DMS79 treated with DMSO at 0.1 percent for 48 hours (cell line): ENCODE results near the gene MFGE8.

Experiments used
- DNase-seq: peaks from one replicate; lab custom pipeline; 2025; lab: John Stamatoyannopoulos, UW

MFGE8 gene

DNA sequence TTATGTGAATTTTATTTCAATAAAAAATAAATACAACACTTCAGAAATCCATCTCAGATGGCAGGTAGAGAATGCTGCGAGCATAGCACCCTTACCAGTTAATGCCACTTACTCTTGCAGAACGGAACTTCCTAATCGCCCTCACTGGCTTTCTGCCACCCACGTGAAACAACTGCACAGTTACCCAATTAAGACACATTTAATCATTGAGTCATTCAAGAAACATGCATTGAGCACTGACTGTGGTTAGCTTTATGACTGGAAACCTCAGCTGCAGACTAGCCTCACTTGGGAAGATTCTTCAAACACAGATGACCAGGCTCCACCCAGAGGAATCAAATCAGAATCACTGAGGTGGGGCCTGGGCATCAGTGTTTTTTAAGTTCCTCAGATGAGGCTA, 5.6 kb upstream of the MFGE8 start:
- DNase-seq = peak; percentile 81

GRCh38 chr15:88917760-88918159, 4.6 kb upstream of the MFGE8 start:
- no peak for DNase-seq

GRCh38 chr15:88915354-88915753, 2.2 kb upstream of the MFGE8 start:
- no peak for DNase-seq

GRCh38 chr15:88913850-88914169, 631 bp upstream of the MFGE8 start:
- DNase-seq = no peak

GRCh38 chr15:88912500-88912921, 668 bp downstream of the MFGE8 start:
- no peak for DNase-seq

GRCh38 chr15:88911766-88912118, 1.4 kb downstream of the MFGE8 start:
- peak; percentile 71 for DNase-seq

GRCh38 chr15:88909956-88910831, 3.0 kb downstream of the MFGE8 start:
- no peak for DNase-seq

DNA sequence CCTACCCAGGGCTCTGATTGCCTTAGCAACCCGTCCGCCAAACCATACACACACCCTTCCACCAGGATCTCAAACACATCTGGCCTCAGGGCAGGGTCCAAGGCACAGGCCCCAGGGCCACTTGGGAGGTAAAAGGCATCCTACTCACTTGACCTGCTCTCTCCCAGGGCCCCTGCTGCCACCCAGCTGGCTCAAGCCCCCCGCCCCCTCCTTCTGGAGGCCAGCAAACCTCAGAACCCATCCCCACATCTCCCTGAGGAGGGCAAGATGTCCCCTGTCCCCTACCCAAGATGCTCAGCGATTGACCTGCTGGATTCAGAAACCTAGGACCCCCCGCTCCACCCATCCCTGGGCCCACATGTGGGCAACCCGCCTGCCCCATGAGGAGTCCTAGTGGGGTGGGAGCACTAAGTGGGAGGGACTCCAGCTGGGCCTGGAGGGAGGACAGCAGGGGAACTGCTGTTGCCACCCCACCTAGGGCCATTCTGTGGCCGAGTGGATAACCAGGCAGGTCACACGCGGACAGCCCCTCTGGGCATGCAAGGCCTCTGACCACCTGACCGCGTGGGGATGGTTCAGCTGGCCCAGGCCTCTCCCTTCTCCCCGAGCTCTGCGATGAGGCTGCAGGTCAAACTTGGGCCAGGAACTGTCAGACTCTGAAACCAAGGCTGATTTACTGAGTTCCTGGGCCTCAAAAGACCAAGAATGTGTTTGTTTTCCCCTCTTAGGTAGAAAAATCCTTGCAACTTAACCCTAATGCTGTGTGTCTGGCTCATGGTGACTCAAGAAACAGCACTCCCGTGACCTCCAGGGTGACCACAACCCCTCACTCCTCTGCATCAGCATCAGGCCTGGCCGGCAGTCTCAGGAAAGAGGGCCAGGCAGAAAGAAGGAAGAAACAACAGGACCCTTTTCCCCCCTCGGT, 4.2 kb downstream of the MFGE8 start:
- DNase-seq = no peak

- DNase-seq = no peak
Observed at GRCh38 chr15:88908123-88908522, 5.1 kb downstream of the MFGE8 start.

- DNase-seq = no peak
Observed at GRCh38 chr15:88907111-88907510, 6.1 kb downstream of the MFGE8 start.

- no peak for DNase-seq
Observed at GRCh38 chr15:88906551-88906950, 6.6 kb downstream of the MFGE8 start.

GRCh38 chr15:88906130-88906529, 7.0 kb downstream of the MFGE8 start:
- DNase-seq = no peak

DNA sequence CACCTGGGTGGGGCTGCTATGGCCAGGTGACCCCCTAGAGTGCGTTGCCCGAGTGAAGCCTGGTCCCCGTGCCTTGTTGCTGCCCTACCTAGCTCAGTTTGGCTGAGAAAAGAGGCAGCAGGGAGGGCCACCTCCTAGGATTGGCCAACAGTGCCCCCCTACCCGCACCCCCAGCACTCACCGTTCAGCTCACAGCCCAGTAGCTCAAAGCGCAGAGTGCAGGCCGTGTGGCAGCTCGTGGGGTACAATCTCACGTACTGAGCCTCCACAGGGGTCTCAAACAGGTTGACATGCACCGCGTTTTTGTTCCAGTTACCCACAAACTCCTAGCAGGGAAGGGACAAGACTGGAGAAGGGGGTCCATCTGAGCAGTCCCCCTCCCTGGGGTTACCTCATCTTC, 7.6 kb downstream of the MFGE8 start:
- DNase-seq = no peak

DNA sequence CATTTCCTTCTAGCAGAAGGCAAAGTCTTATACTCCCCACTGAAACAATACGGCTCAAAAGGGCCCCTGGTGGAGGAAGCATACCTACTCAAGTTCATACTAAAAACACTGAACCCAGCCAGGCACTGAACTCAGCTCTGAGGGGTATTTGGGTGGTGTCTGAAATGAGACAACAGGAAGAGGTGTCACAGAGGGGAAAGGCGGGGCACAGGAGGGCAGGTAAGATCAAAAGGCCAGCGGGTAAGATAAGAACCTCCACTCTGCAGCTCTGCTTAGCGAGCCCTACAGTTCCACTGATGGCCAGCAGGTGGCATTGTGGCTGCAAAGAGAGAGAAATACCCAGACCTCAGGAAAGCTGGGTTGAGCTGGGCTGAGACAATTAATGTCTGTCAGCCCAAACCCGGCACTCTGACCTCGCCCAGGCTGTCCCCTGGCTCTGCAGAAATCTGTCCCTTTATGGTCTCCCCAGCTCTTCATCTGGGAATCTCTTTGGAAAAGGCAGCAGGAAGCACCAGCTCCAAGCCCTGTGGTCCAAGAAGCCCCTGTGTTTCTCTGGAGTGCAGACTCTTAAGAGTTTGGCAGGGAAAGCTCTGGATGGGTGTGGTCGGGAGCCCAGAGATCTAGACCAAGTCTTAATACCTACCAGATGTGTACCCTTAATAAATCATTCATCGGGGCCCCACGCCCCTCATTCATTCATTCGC, 8.4 kb downstream of the MFGE8 start:
- peak; percentile 8 for DNase-seq

DNA sequence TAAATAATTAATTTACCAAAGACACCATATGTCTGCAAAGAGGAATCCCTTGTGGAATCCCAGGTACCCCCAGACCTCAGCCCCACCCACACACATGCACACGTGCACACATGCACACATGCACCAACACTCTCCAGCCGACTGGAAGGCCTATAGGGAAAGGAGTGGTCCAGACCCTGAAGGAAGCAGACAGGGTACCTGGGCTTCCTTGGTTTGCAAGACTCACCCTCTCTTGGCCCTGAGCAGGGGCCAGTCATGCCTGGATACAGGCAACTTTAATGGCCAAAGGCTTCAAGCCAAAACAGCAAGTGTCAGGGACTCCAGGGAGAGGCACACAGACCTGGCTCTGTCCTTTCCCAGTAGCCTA, 8.9 kb downstream of the MFGE8 start:
- no peak for DNase-seq

DNA sequence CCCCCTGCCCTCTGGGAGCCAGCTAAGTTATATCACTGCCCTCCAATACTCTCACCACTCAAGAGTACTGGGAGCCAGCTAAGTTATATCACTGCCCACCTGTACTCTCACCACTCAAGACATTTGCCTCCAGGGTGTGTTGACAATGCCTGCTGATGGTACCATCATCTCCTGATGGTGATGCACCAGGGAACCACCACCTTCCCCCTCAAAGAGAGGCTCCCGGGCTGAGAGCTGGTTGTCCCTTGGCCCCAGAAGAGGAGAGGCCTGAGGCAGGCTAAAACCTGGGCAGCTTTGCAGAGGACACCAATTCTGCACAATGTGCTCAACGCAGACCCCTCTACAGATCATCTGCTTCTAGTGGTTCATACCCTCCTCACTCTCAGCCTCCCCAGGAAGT, 10.3 kb downstream of the MFGE8 start:
- DNase-seq = no peak

GRCh38 chr15:88902221-88902835, 10.9 kb downstream of the MFGE8 start:
- no peak for DNase-seq

- DNase-seq = no peak
Observed at GRCh38 chr15:88901508-88902220, 11.5 kb downstream of the MFGE8 start.

- no peak for DNase-seq
Observed at GRCh38 chr15:88900982-88901418, 12.2 kb downstream of the MFGE8 start.

GRCh38 chr15:88900309-88900981, 12.7 kb downstream of the MFGE8 start:
- no peak for DNase-seq

DNA sequence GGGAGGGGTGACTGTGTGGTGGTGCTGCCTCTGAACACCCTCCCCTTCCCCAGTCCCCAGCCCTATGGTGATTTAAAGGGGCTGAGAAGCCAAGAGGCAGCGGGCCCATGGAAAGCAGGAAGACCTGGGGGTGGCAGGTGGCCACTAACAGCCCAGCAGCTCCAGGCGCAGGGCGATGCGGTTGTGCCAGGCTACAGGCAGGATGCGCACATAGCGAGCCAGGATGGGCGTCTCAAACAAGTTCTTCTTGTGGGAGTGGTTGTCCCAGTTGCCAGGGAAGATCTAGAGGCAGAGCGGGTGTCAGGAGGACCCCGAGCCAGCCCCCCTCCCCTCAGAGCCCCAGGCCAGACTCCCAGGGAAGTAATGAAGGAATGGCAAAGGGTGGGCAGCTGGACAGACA, 13.9 kb downstream of the MFGE8 start:
- no peak for DNase-seq
